HEK293 (cell line): Measurements from ENCODE around the gene KCNC1.

Experiments used
- GLI4 ChIP-seq: fragments of 450-650 bp; formaldehyde crosslinking; IDR thresholded peaks from 2 replicates; pipeline ENCODE4 v1.5.1; 2016; ENCODE audit warnings: missing biosample characterization, missing genetic modification characterization
- ZBTB17 ChIP-seq: fragments of 450-650 bp; formaldehyde crosslinking; IDR thresholded peaks from 2 replicates; pipeline ENCODE4 v1.5.1; 2016; ENCODE audit warnings: missing biosample characterization, missing genetic modification characterization
- ZNF174 ChIP-seq: fragments of 450-650 bp; formaldehyde crosslinking; IDR thresholded peaks from 2 replicates; pipeline ENCODE4 v1.5.0; 2017; ENCODE audit warnings: missing biosample characterization, mild to moderate bottlenecking, missing genetic modification characterization
- ZNF354C ChIP-seq: fragments of 450-650 bp; formaldehyde crosslinking; IDR thresholded peaks from 2 replicates; pipeline ENCODE4 v1.5.1; 2016; ENCODE audit warnings: missing biosample characterization, missing genetic modification characterization, low read depth, borderline replicate concordance
- ZNF600 ChIP-seq: fragments of 450-650 bp; formaldehyde crosslinking; IDR thresholded peaks from 2 replicates; pipeline ENCODE4 v1.5.1; 2016; ENCODE audit warnings: missing biosample characterization, missing genetic modification characterization
- TF ChIP-seq, protein P1 (sequence below): fragments of 450-650 bp; formaldehyde crosslinking; IDR thresholded peaks from 2 replicates; pipeline ENCODE4 v1.5.1; 2016; ENCODE audit warnings: missing biosample characterization, missing genetic modification characterization
- TF ChIP-seq, protein P2 (sequence below): fragments of 450-650 bp; formaldehyde crosslinking; IDR thresholded peaks from 2 replicates; pipeline ENCODE4 v1.5.1; 2016; ENCODE audit warnings: missing biosample characterization, missing genetic modification characterization
- TF ChIP-seq, protein P3 (sequence below): fragments of 450-650 bp; formaldehyde crosslinking; IDR thresholded peaks from 2 replicates; pipeline ENCODE4 v1.5.1; 2016; ENCODE audit warnings: missing biosample characterization, missing genetic modification characterization, low read depth
- TF ChIP-seq, protein P4 (sequence below): fragments of 450-650 bp; formaldehyde crosslinking; IDR thresholded peaks from 2 replicates; pipeline ENCODE4 v1.5.1; 2016; ENCODE audit warnings: missing biosample characterization, missing genetic modification characterization

DNA sequence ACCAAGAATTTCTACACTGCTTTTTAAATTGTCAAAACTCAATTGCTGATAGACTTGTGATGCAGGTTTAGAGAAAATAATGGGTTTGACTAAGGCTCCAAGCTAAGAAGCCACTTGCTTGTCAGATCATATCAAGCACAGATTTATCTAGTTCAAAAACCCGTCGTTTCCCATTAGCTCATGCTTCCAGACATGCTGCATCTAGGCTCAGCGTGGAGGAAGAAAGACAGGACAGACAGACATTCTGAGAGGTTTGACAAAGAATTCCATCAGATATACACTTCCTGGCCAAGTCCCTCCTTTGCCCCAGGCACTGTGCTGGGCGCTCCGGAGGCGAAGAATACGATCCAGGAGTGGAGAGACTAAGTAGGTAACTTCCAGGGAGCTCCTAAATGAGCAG is 76.8 kb downstream of the KCNC1 start:
- TF ChIP-seq, protein P1, sequence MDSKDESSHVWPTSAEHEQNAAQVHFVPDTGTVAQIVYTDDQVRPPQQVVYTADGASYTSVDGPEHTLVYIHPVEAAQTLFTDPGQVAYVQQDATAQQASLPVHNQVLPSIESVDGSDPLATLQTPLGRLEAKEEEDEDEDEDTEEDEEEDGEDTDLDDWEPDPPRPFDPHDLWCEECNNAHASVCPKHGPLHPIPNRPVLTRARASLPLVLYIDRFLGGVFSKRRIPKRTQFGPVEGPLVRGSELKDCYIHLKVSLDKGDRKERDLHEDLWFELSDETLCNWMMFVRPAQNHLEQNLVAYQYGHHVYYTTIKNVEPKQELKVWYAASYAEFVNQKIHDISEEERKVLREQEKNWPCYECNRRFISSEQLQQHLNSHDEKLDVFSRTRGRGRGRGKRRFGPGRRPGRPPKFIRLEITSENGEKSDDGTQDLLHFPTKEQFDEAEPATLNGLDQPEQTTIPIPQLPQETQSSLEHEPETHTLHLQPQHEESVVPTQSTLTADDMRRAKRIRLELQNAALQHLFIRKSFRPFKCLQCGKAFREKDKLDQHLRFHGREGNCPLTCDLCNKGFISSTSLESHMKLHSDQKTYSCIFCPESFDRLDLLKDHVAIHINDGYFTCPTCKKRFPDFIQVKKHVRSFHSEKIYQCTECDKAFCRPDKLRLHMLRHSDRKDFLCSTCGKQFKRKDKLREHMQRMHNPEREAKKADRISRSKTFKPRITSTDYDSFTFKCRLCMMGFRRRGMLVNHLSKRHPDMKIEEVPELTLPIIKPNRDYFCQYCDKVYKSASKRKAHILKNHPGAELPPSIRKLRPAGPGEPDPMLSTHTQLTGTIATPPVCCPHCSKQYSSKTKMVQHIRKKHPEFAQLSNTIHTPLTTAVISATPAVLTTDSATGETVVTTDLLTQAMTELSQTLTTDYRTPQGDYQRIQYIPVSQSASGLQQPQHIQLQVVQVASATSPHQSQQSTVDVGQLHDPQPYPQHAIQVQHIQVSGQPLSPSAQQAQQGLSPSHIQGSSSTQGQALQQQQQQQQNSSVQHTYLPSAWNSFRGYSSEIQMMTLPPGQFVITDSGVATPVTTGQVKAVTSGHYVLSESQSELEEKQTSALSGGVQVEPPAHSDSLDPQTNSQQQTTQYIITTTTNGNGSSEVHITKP (tag by site-specific recombination): no peak
- TF ChIP-seq ZNF354C (tag by site-specific recombination) (no peak), GLI4 (tag by site-specific recombination) (no peak), ZNF600 (tag by site-specific recombination) (no peak), ZNF174 (tag by site-specific recombination) (no peak), ZBTB17 (tag by site-specific recombination) (no peak)
- TF ChIP-seq, protein P2, sequence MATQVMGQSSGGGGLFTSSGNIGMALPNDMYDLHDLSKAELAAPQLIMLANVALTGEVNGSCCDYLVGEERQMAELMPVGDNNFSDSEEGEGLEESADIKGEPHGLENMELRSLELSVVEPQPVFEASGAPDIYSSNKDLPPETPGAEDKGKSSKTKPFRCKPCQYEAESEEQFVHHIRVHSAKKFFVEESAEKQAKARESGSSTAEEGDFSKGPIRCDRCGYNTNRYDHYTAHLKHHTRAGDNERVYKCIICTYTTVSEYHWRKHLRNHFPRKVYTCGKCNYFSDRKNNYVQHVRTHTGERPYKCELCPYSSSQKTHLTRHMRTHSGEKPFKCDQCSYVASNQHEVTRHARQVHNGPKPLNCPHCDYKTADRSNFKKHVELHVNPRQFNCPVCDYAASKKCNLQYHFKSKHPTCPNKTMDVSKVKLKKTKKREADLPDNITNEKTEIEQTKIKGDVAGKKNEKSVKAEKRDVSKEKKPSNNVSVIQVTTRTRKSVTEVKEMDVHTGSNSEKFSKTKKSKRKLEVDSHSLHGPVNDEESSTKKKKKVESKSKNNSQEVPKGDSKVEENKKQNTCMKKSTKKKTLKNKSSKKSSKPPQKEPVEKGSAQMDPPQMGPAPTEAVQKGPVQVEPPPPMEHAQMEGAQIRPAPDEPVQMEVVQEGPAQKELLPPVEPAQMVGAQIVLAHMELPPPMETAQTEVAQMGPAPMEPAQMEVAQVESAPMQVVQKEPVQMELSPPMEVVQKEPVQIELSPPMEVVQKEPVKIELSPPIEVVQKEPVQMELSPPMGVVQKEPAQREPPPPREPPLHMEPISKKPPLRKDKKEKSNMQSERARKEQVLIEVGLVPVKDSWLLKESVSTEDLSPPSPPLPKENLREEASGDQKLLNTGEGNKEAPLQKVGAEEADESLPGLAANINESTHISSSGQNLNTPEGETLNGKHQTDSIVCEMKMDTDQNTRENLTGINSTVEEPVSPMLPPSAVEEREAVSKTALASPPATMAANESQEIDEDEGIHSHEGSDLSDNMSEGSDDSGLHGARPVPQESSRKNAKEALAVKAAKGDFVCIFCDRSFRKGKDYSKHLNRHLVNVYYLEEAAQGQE (tag by site-specific recombination): no peak
- TF ChIP-seq, protein P3, sequence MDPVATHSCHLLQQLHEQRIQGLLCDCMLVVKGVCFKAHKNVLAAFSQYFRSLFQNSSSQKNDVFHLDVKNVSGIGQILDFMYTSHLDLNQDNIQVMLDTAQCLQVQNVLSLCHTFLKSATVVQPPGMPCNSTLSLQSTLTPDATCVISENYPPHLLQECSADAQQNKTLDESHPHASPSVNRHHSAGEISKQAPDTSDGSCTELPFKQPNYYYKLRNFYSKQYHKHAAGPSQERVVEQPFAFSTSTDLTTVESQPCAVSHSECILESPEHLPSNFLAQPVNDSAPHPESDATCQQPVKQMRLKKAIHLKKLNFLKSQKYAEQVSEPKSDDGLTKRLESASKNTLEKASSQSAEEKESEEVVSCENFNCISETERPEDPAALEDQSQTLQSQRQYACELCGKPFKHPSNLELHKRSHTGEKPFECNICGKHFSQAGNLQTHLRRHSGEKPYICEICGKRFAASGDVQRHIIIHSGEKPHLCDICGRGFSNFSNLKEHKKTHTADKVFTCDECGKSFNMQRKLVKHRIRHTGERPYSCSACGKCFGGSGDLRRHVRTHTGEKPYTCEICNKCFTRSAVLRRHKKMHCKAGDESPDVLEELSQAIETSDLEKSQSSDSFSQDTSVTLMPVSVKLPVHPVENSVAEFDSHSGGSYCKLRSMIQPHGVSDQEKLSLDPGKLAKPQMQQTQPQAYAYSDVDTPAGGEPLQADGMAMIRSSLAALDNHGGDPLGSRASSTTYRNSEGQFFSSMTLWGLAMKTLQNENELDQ (tag by site-specific recombination): no peak
- TF ChIP-seq, protein P4, sequence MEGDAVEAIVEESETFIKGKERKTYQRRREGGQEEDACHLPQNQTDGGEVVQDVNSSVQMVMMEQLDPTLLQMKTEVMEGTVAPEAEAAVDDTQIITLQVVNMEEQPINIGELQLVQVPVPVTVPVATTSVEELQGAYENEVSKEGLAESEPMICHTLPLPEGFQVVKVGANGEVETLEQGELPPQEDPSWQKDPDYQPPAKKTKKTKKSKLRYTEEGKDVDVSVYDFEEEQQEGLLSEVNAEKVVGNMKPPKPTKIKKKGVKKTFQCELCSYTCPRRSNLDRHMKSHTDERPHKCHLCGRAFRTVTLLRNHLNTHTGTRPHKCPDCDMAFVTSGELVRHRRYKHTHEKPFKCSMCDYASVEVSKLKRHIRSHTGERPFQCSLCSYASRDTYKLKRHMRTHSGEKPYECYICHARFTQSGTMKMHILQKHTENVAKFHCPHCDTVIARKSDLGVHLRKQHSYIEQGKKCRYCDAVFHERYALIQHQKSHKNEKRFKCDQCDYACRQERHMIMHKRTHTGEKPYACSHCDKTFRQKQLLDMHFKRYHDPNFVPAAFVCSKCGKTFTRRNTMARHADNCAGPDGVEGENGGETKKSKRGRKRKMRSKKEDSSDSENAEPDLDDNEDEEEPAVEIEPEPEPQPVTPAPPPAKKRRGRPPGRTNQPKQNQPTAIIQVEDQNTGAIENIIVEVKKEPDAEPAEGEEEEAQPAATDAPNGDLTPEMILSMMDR (tag by site-specific recombination): no peak
